ENCODE data around the gene PLSCR3.

PLSCR3 gene

GRCh38 chr17:7437950-7438614, 43.8 kb upstream of the PLSCR3 start:
- Histone ChIP-seq H3K27ac (ENCODE audit: low read depth, low read length) (no peak overlapping the region), H3K27me3 (ENCODE audit: control insufficient read depth in 1 of 2, insufficient read depth in 2 of 2, low read length in 2 of 2) (peaks cover 28 to 33% of the 10 kb centered on the region in 2 donors), H3K9ac (ENCODE audit: low read depth in 1 of 2, low read length in 2 of 2) (no peak overlapping the region), H3K4me3 (ENCODE audit: low read depth in 1 of 2, low read length in 2 of 2) (peak overlapping the region; percentile 52 to 57), H3K36me3 (ENCODE audit: control insufficient read depth in 1 of 2, insufficient read depth in 2 of 2, low read length in 2 of 2) (no peaks in the 10 kb centered on the region), H3K4me1 (ENCODE audit: control insufficient read depth in 1 of 2, insufficient read depth in 2 of 2, low read length in 2 of 2) (peaks cover 36 to 38% of the 10 kb centered on the region in 2 donors), H3K9me3 (ENCODE audit: control insufficient read depth in 1 of 2, low read length in 2 of 2) (no peaks in the 10 kb centered on the region)

- H3K4me1 ChIP-seq (ENCODE audit: control insufficient read depth in 1 of 2, insufficient read depth in 2 of 2, low read length in 2 of 2): peaks cover 36 to 38% of the 10 kb centered on the region in 2 donors
- H3K27ac ChIP-seq (ENCODE audit: low read depth, low read length): no peak overlapping the region
- peak overlapping the region; percentile 57 to 69 for H3K4me3 ChIP-seq (ENCODE audit: low read depth in 1 of 2, low read length in 2 of 2)
- H3K9me3 ChIP-seq (ENCODE audit: control insufficient read depth in 1 of 2, low read length in 2 of 2): no peaks in the 10 kb centered on the region
- H3K27me3 ChIP-seq (ENCODE audit: control insufficient read depth in 1 of 2, insufficient read depth in 2 of 2, low read length in 2 of 2): peaks cover 28 to 33% of the 10 kb centered on the region in 2 donors
- H3K36me3 ChIP-seq (ENCODE audit: control insufficient read depth in 1 of 2, insufficient read depth in 2 of 2, low read length in 2 of 2): no peaks in the 10 kb centered on the region
- H3K9ac ChIP-seq (ENCODE audit: low read depth in 1 of 2, low read length in 2 of 2): peak overlapping the region in 1 of 2 donors; percentile 76
These were observed 43.1 kb upstream of the PLSCR3 start for GRCh38 chr17:7437369-7437863.

GRCh38 chr17:7436556-7437368, 42.4 kb upstream of the PLSCR3 start:
- no peaks in the 10 kb centered on the region for H3K9me3 ChIP-seq (ENCODE audit: control insufficient read depth in 1 of 2, low read length in 2 of 2)
- peak overlapping the region; percentile 89 for H3K27ac ChIP-seq (ENCODE audit: low read depth, low read length)
- H3K36me3 ChIP-seq (ENCODE audit: control insufficient read depth in 1 of 2, insufficient read depth in 2 of 2, low read length in 2 of 2): no peaks in the 10 kb centered on the region
- H3K27me3 ChIP-seq (ENCODE audit: control insufficient read depth in 1 of 2, insufficient read depth in 2 of 2, low read length in 2 of 2): peaks cover 27 to 33% of the 10 kb centered on the region in 2 donors
- peak overlapping the region; percentile 69 to 85 for H3K4me3 ChIP-seq (ENCODE audit: low read depth in 1 of 2, low read length in 2 of 2)
- H3K9ac ChIP-seq (ENCODE audit: low read depth in 1 of 2, low read length in 2 of 2): peak overlapping the region; percentile 63 to 76
- peaks cover 36 to 38% of the 10 kb centered on the region in 2 donors for H3K4me1 ChIP-seq (ENCODE audit: control insufficient read depth in 1 of 2, insufficient read depth in 2 of 2, low read length in 2 of 2)

GRCh38 chr17:7435676-7436555, 41.6 kb upstream of the PLSCR3 start:
- H3K27me3 ChIP-seq (ENCODE audit: control insufficient read depth in 1 of 2, insufficient read depth in 2 of 2, low read length in 2 of 2): peaks cover 18 to 25% of the 10 kb centered on the region in 2 donors
- H3K27ac ChIP-seq (ENCODE audit: low read depth, low read length): peak overlapping the region; percentile 89
- H3K9me3 ChIP-seq (ENCODE audit: control insufficient read depth in 1 of 2, low read length in 2 of 2): no peaks in the 10 kb centered on the region
- H3K4me1 ChIP-seq (ENCODE audit: control insufficient read depth in 1 of 2, insufficient read depth in 2 of 2, low read length in 2 of 2): peaks cover 36 to 38% of the 10 kb centered on the region in 2 donors
- H3K9ac ChIP-seq (ENCODE audit: low read depth in 1 of 2, low read length in 2 of 2): peak overlapping the region; percentile 63 to 76
- H3K4me3 ChIP-seq (ENCODE audit: low read depth in 1 of 2, low read length in 2 of 2): peak overlapping the region; percentile 69 to 85
- no peaks in the 10 kb centered on the region for H3K36me3 ChIP-seq (ENCODE audit: control insufficient read depth in 1 of 2, insufficient read depth in 2 of 2, low read length in 2 of 2)

GRCh38 chr17:7432296-7432695, 38.0 kb upstream of the PLSCR3 start:
- peaks cover 9 to 15% of the 10 kb centered on the region in 2 donors for H3K4me1 ChIP-seq (ENCODE audit: control insufficient read depth in 1 of 2, insufficient read depth in 2 of 2, low read length in 2 of 2)
- H3K9ac ChIP-seq (ENCODE audit: low read depth in 1 of 2, low read length in 2 of 2): no peak overlapping the region
- H3K27me3 ChIP-seq (ENCODE audit: control insufficient read depth in 1 of 2, insufficient read depth in 2 of 2, low read length in 2 of 2): no peaks in the 10 kb centered on the region
- no peaks in the 10 kb centered on the region for H3K36me3 ChIP-seq (ENCODE audit: control insufficient read depth in 1 of 2, insufficient read depth in 2 of 2, low read length in 2 of 2)
- H3K27ac ChIP-seq (ENCODE audit: low read depth, low read length): no peak overlapping the region
- no peak overlapping the region for H3K4me3 ChIP-seq (ENCODE audit: low read depth in 1 of 2, low read length in 2 of 2)
- no peaks in the 10 kb centered on the region for H3K9me3 ChIP-seq (ENCODE audit: control insufficient read depth in 1 of 2, low read length in 2 of 2)

- Histone ChIP-seq H3K4me1 (ENCODE audit: control insufficient read depth in 1 of 2, insufficient read depth in 2 of 2, low read length in 2 of 2) (peaks cover 2 to 9% of the 10 kb centered on the region in 2 donors), H3K9me3 (ENCODE audit: control insufficient read depth in 1 of 2, low read length in 2 of 2) (no peaks in the 10 kb centered on the region), H3K36me3 (ENCODE audit: control insufficient read depth in 1 of 2, insufficient read depth in 2 of 2, low read length in 2 of 2) (no peaks in the 10 kb centered on the region), H3K27me3 (ENCODE audit: control insufficient read depth in 1 of 2, insufficient read depth in 2 of 2, low read length in 2 of 2) (no peaks in the 10 kb centered on the region), H3K27ac (ENCODE audit: low read depth, low read length) (no peak overlapping the region), H3K4me3 (ENCODE audit: low read depth in 1 of 2, low read length in 2 of 2) (no peak overlapping the region), H3K9ac (ENCODE audit: low read depth in 1 of 2, low read length in 2 of 2) (no peak overlapping the region)
These were observed 36.9 kb upstream of the PLSCR3 start for GRCh38 chr17:7431231-7431630.

GRCh38 chr17:7429722-7430121, 35.4 kb upstream of the PLSCR3 start:
- no peaks in the 10 kb centered on the region for H3K4me1 ChIP-seq (ENCODE audit: control insufficient read depth in 1 of 2, insufficient read depth in 2 of 2, low read length in 2 of 2)
- H3K9ac ChIP-seq (ENCODE audit: low read depth in 1 of 2, low read length in 2 of 2): no peak overlapping the region
- no peaks in the 10 kb centered on the region for H3K9me3 ChIP-seq (ENCODE audit: control insufficient read depth in 1 of 2, low read length in 2 of 2)
- H3K27ac ChIP-seq (ENCODE audit: low read depth, low read length): no peak overlapping the region
- H3K4me3 ChIP-seq (ENCODE audit: low read depth in 1 of 2, low read length in 2 of 2): no peak overlapping the region
- no peaks in the 10 kb centered on the region for H3K27me3 ChIP-seq (ENCODE audit: control insufficient read depth in 1 of 2, insufficient read depth in 2 of 2, low read length in 2 of 2)
- H3K36me3 ChIP-seq (ENCODE audit: control insufficient read depth in 1 of 2, insufficient read depth in 2 of 2, low read length in 2 of 2): no peaks in the 10 kb centered on the region

GRCh38 chr17:7428557-7428956, 34.2 kb upstream of the PLSCR3 start, which contains the start of gene SPEM3:
Gene SPEM3 (plus strand): TSS chr17:7428857. CDS start chr17:7428903, 46 bp downstream.
- Histone ChIP-seq H3K27ac (ENCODE audit: low read depth, low read length) (no peak within 1 kb of the TSS), H3K27me3 (ENCODE audit: control insufficient read depth in 1 of 2, insufficient read depth in 2 of 2, low read length in 2 of 2) (peaks cover 0 to 2% of the 10 kb centered on the region in 2 donors), H3K36me3 (ENCODE audit: control insufficient read depth in 1 of 2, insufficient read depth in 2 of 2, low read length in 2 of 2) (no peaks in the 10 kb centered on the region), H3K9ac (ENCODE audit: low read depth in 1 of 2, low read length in 2 of 2) (no peak within 1 kb of the TSS), H3K9me3 (ENCODE audit: control insufficient read depth in 1 of 2, low read length in 2 of 2) (no peaks in the 10 kb centered on the region), H3K4me3 (ENCODE audit: low read depth in 1 of 2, low read length in 2 of 2) (no peak within 1 kb of the TSS), H3K4me1 (ENCODE audit: control insufficient read depth in 1 of 2, insufficient read depth in 2 of 2, low read length in 2 of 2) (no peaks in the 10 kb centered on the region)

- Histone ChIP-seq H3K27ac (ENCODE audit: low read depth, low read length) (no peak overlapping the region), H3K27me3 (ENCODE audit: control insufficient read depth in 1 of 2, insufficient read depth in 2 of 2, low read length in 2 of 2) (peaks cover 0 to 3% of the 10 kb centered on the region in 2 donors)
These were observed 33.2 kb upstream of the PLSCR3 start for GRCh38 chr17:7427549-7427948.

More at GRCh38 chr17:7427549-7427948, 33.2 kb upstream of the PLSCR3 start:
- H3K4me1 ChIP-seq (ENCODE audit: control insufficient read depth in 1 of 2, insufficient read depth in 2 of 2, low read length in 2 of 2): no peaks in the 10 kb centered on the region
- H3K9me3 ChIP-seq (ENCODE audit: control insufficient read depth in 1 of 2, low read length in 2 of 2): no peaks in the 10 kb centered on the region
- no peak overlapping the region for H3K4me3 ChIP-seq (ENCODE audit: low read depth in 1 of 2, low read length in 2 of 2)
- H3K9ac ChIP-seq (ENCODE audit: low read depth in 1 of 2, low read length in 2 of 2): no peak overlapping the region
- H3K36me3 ChIP-seq (ENCODE audit: control insufficient read depth in 1 of 2, insufficient read depth in 2 of 2, low read length in 2 of 2): no peaks in the 10 kb centered on the region
